Transverse colon (tissue), 4 donors: Measurements from ENCODE around the gene TUBB2B.

Experiments
- POLR2A ChIP-seq: fragments of 450-650 bp; IDR thresholded peaks from one replicate; pipeline ENCODE4 v1.6.1; 2016; ENCODE audit warnings: antibody characterized with exemption, mild to moderate bottlenecking, moderate library complexity
- POLR2AphosphoS5 ChIP-seq, 3 donors: sonication (generic); formaldehyde crosslinking; IDR thresholded peaks; one replicate each; pipeline ENCODE4 v1.6.1; 2016; ENCODE audit warnings: antibody characterized with exemption in 3 of 3
- TF ChIP-seq, protein P1 (sequence below), 5 experiments: fragments of 200-600 bp in 3 of 5; fragments of 450-650 bp in 2 of 5; sonication (generic) in 3 of 5; IDR thresholded peaks; 1 replicate in 2 of 5; 2 replicates in 3 of 5; pipeline ENCODE4 v1.5.1; 2016 to 2017; ENCODE audit warnings: antibody characterized with exemption in 5 of 5, inconsistent platforms in 3 of 5, mild to moderate bottlenecking in 2 of 5, moderate library complexity in 1 of 5

DNA sequence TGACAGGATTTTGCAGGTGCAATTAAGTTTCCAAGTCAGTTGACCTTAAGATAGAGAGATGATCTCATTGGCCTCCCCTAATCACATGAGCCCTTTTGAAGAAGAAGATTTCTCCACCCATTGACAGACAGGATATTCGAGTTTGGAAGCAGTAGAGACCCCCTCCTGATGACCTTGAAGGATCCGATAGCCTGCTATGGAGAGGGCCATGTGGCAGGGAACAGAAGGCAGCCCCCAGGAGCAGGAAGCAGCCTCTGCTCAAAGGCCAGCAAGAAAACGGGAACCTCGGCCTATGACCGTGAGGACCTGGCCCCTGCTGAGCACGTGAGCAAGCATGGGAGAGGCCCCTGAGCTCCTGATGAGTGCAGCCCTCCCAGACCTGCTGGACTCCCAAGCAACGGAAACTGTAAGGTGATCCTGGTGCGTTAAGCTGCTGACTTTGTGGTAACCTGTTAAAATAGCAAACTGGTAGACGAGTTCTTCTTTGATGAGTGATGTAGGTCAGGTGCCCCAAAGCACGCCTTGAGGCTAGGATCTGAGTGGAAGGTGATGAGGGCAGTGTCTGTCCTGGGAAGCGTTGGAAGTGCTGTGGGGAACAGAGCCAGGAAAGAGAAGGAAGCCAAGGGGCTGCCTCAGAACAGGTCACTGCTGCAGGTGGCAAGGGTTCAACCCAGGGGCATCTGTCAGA, 51.6 kb downstream of the TUBB2B start:
- TF ChIP-seq, protein P1, sequence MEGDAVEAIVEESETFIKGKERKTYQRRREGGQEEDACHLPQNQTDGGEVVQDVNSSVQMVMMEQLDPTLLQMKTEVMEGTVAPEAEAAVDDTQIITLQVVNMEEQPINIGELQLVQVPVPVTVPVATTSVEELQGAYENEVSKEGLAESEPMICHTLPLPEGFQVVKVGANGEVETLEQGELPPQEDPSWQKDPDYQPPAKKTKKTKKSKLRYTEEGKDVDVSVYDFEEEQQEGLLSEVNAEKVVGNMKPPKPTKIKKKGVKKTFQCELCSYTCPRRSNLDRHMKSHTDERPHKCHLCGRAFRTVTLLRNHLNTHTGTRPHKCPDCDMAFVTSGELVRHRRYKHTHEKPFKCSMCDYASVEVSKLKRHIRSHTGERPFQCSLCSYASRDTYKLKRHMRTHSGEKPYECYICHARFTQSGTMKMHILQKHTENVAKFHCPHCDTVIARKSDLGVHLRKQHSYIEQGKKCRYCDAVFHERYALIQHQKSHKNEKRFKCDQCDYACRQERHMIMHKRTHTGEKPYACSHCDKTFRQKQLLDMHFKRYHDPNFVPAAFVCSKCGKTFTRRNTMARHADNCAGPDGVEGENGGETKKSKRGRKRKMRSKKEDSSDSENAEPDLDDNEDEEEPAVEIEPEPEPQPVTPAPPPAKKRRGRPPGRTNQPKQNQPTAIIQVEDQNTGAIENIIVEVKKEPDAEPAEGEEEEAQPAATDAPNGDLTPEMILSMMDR (IDR thresholded peaks at IDR 0.05), result no peak
- TF ChIP-seq POLR2A (no peak), POLR2AphosphoS5 (IDR thresholded peaks at IDR 0.05) (no peak)
